Prostate gland (tissue), 2 donors: ENCODE results near the gene TRPT1. TPM values are rescaled to one million over a fixed set of nuclear protein-coding genes. Genes with fewer than 3 reads are reported as not detected.

Experiments used
- DNase-seq: peaks from one replicate; pipeline ENCODE4 v3.0.0-alpha.2; 2019; ENCODE audit warnings: low spot score
- H3K27ac ChIP-seq, 2 donors: fragments of 200-600 bp; sonication (generic); 2 replicates each; pipeline ENCODE4 v1.5.1; 2017 to 2019
- H3K27me3 ChIP-seq: fragments of 200-600 bp; sonication (generic); replicated peaks from 2 replicates; pipeline ENCODE4 v1.5.1; 2019; ENCODE audit not compliant: insufficient read depth
- H3K36me3 ChIP-seq, 2 donors: fragments of 200-600 bp; sonication (generic); 1 replicate in 1 of 2; 2 replicates in 1 of 2; pipeline versions ENCODE4 v1.5.1 to v1.8.1; 2017 to 2019
- H3K4me1 ChIP-seq: fragments of 200-600 bp; sonication (generic); replicated peaks from 2 replicates; pipeline ENCODE4 v1.5.1; 2019
- H3K4me3 ChIP-seq, 2 donors: fragments of 200-600 bp; sonication (generic); 2 replicates each; pipeline ENCODE4 v1.5.1; 2017 to 2019
- H3K9me3 ChIP-seq: fragments of 200-600 bp; sonication (generic); 2 replicates; pipeline ENCODE4 v1.5.1; 2017
- POLR2A ChIP-seq: fragments of 450-650 bp; IDR thresholded peaks from one replicate; pipeline ENCODE4 v1.6.1; 2016; ENCODE audit warnings: antibody characterized with exemption, mild to moderate bottlenecking
- POLR2AphosphoS5 ChIP-seq: sonication (generic); formaldehyde crosslinking; IDR thresholded peaks from one replicate; pipeline ENCODE4 v1.6.1; 2017; ENCODE audit warnings: antibody characterized with exemption
- WGBS: methylation state at CpG from one replicate; pipeline ENCODE4 v1.1.5; 2018; 5-methylcytosine and 5-hydroxymethylcytosine counted together
- intact Hi-C: fragments of 100-400 bp; cut with DNase I; formaldehyde crosslinking; loops from one replicate; pipeline ENCODE4 v1.14.2; 2022
- total RNA-seq, 2 donors: library from RNA; depleted of rRNA; stranded (reverse); fragments of >200 nt; gene quantifications; one replicate each; pipeline ENCODE4 v1.1.0, GENCODE V29; 2016
- TF ChIP-seq, protein P1 (sequence below), 4 experiments: fragments of 200-600 bp in 2 of 4; fragments of 450-650 bp in 2 of 4; sonication (generic) in 2 of 4; IDR thresholded peaks; 1 replicate in 3 of 4; 2 replicates in 1 of 4; pipeline ENCODE4 v1.5.1; 2016 to 2019; ENCODE audit warnings: antibody characterized with exemption in 4 of 4, mild to moderate bottlenecking in 2 of 4, moderate library complexity in 2 of 4

Gene TRPT1
- total RNA-seq, 2 donors from 2014 or later, result 63.6 to 87.7 TPM

DNA sequence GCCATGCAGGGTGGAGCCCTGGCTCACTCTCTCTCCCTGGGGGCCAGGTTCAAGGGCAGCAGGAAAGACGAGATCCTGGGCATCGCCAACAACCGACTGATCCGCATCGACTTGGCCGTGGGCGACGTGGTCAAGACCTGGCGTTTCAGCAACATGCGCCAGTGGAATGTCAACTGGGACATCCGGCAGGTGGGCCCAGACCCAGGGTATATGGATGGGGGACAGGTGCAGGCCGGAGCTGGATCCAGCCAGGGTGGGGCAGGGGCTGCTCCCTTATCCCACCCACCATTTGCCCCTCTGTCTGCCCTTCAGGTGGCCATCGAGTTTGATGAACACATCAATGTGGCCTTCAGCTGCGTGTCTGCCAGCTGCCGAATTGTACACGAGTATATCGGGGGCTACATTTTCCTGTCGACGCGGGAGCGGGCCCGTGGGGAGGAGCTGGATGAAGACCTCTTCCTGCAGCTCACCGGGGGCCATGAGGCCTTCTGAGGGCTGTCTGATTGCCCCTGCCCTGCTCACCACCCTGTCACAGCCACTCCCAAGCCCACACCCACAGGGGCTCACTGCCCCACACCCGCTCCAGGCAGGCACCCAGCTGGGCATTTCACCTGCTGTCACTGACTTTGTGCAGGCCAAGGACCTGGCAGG lies 2.9 kb downstream of the TRPT1 start:
- DNase-seq, result no peak
- Histone ChIP-seq H3K4me3 (no peak overlapping the region), H3K27ac (no peak overlapping the region), H3K36me3 (no peaks in the 10 kb centered on the region), H3K27me3 (no peaks in the 10 kb centered on the region), H3K9me3 (no peaks in the 10 kb centered on the region), H3K4me1 (peaks cover 12% of the 10 kb centered on the region)
- no peak for TF ChIP-seq POLR2A
- no peak for TF ChIP-seq POLR2AphosphoS5
- TF ChIP-seq, protein P1, sequence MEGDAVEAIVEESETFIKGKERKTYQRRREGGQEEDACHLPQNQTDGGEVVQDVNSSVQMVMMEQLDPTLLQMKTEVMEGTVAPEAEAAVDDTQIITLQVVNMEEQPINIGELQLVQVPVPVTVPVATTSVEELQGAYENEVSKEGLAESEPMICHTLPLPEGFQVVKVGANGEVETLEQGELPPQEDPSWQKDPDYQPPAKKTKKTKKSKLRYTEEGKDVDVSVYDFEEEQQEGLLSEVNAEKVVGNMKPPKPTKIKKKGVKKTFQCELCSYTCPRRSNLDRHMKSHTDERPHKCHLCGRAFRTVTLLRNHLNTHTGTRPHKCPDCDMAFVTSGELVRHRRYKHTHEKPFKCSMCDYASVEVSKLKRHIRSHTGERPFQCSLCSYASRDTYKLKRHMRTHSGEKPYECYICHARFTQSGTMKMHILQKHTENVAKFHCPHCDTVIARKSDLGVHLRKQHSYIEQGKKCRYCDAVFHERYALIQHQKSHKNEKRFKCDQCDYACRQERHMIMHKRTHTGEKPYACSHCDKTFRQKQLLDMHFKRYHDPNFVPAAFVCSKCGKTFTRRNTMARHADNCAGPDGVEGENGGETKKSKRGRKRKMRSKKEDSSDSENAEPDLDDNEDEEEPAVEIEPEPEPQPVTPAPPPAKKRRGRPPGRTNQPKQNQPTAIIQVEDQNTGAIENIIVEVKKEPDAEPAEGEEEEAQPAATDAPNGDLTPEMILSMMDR (IDR thresholded peaks at IDR 0.05), result no peak
- WGBS, result 86% methylated on average over 24 of the region's 24 CpGs
- intact Hi-C loops, result no loop called here

DNA sequence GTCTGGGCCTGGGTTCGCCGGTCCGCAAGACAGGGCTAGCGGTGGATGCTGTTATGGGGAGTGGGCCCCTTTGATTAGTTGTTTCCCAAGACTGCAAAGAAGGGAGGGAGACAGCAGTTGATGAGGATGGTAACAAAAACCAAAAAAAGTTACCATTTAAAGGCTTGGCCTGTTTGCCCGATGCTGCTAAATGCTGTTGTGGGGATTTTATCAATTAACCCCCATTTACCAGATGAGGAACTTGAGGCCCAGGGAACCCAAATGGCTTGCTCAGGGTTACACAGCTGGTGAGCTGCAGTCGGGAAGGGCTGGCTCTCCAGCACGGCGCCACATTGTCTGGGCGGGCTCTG lies 3.4 kb downstream of the TRPT1 start:
- DNase-seq, result no peak
- WGBS, result 65% methylated on average over 9 of the region's 9 CpGs
- Histone ChIP-seq H3K4me1 (peaks cover 12% of the 10 kb centered on the region), H3K36me3 (no peaks in the 10 kb centered on the region), H3K27me3 (no peaks in the 10 kb centered on the region), H3K27ac (no peak overlapping the region), H3K9me3 (no peaks in the 10 kb centered on the region), H3K4me3 (no peak overlapping the region)
- TF ChIP-seq, protein P1 (IDR thresholded peaks at IDR 0.05), result no peak
- TF ChIP-seq POLR2AphosphoS5 (no peak), POLR2A (no peak)
- intact Hi-C loops, result no loop called here

DNA sequence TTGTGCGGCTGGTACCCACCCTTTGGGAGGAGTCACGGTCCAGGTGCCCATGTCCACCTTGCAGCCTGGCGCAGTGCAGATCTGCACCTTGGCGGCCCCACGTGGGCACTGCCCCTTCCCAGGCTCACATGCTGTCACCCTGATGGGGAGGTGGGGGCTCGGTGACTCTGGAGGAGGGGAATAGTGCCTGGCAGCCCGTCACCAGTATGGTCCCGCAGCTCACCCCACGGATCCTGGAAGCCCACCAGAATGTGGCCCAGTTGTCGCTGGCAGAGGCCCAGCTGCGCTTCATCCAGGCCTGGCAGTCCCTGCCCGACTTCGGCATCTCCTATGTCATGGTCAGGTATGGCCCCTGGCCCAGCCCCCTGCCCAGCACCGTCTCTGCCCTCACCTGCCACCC lies 5.2 kb downstream of the TRPT1 start:
- WGBS, result 82% methylated on average over 7 of the region's 14 CpGs
- no peak overlapping the region for H3K4me3 ChIP-seq
- H3K4me1 ChIP-seq, result no peaks in the 10 kb centered on the region
- DNase-seq, result no peak
- no peaks in the 10 kb centered on the region for H3K9me3 ChIP-seq
- intact Hi-C loops, result no loop called here
- H3K36me3 ChIP-seq, result no peaks in the 10 kb centered on the region
- TF ChIP-seq POLR2AphosphoS5 (no peak), POLR2A (no peak)
- TF ChIP-seq, protein P1 (IDR thresholded peaks at IDR 0.05), result no peak
- no peaks in the 10 kb centered on the region for H3K27me3 ChIP-seq
- H3K27ac ChIP-seq, result no peak overlapping the region

DNA sequence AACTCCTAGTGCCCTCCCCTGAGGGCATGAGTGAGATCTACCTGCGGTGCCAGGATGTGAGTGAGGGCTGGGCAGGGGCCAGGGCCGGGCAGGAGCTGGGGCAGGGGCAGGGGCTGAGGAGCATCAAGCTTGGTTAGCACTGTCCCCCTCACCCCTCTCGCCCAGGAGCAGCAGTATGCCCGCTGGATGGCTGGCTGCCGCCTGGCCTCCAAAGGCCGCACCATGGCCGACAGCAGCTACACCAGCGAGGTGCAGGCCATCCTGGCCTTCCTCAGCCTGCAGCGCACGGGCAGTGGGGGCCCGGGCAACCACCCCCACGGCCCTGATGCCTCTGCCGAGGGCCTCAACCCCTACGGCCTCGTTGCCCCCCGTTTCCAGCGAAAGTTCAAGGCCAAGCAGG lies 5.7 kb downstream of the TRPT1 start:
- WGBS, result 87% methylated on average over 17 of the region's 17 CpGs
- no peaks in the 10 kb centered on the region for H3K4me1 ChIP-seq
- TF ChIP-seq, protein P1 (IDR thresholded peaks at IDR 0.05), result no peak
- TF ChIP-seq POLR2A (no peak), POLR2AphosphoS5 (no peak)
- intact Hi-C loops, result no loop called here
- H3K36me3 ChIP-seq, result no peaks in the 10 kb centered on the region
- no peaks in the 10 kb centered on the region for H3K27me3 ChIP-seq
- H3K27ac ChIP-seq, result no peak overlapping the region
- no peaks in the 10 kb centered on the region for H3K9me3 ChIP-seq
- no peak for DNase-seq
- no peak overlapping the region for H3K4me3 ChIP-seq

DNA sequence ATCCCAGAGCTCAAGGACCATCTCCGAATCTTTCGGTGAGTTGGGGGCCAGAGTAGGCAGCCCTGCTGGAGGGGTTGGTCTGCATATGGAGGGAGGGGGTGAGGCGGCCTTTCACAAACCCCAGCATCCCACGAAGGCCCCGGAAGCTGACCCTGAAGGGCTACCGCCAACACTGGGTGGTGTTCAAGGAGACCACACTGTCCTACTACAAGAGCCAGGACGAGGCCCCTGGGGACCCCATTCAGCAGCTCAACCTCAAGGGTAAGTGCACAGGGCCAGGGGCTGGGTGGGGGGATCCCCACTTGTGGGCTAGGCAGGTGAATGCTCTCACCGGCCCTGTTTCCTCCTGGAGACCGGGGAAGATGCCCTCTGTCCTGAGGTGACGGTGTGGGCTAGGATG lies 6.2 kb downstream of the TRPT1 start:
- intact Hi-C loops, result no loop called here
- no peak overlapping the region for H3K27ac ChIP-seq
- WGBS, result 86% methylated on average over 9 of the region's 10 CpGs
- no peak overlapping the region for H3K4me3 ChIP-seq
- H3K36me3 ChIP-seq, result no peaks in the 10 kb centered on the region
- DNase-seq, result no peak
- H3K4me1 ChIP-seq, result no peaks in the 10 kb centered on the region
- TF ChIP-seq POLR2AphosphoS5 (no peak), POLR2A (no peak)
- TF ChIP-seq, protein P1 (IDR thresholded peaks at IDR 0.05), result no peak
- no peaks in the 10 kb centered on the region for H3K27me3 ChIP-seq
- no peaks in the 10 kb centered on the region for H3K9me3 ChIP-seq
